ENCODE data around the gene FBXO42.

- no peak for TF ChIP-seq POLR2A (IDR thresholded peaks at IDR 0.05)
- no peak for TF ChIP-seq POLR2AphosphoS5 (IDR thresholded peaks at IDR 0.05)
Measured at GRCh38 chr1:16375521-16376340, 23.5 kb upstream of the FBXO42 start.

Data from spleen (tissue), 3 donors.